ENCODE measurements around the gene PRAC2.

GRCh38 chr17:48724251-48725003, 1.4 kb downstream of the PRAC2 start:
- no peak for TF ChIP-seq ARNTL (CRISPR knock-in tag; IDR thresholded peaks at IDR 0.05; ENCODE audit: borderline replicate concordance, low read depth)
- TF ChIP-seq, protein P1, sequence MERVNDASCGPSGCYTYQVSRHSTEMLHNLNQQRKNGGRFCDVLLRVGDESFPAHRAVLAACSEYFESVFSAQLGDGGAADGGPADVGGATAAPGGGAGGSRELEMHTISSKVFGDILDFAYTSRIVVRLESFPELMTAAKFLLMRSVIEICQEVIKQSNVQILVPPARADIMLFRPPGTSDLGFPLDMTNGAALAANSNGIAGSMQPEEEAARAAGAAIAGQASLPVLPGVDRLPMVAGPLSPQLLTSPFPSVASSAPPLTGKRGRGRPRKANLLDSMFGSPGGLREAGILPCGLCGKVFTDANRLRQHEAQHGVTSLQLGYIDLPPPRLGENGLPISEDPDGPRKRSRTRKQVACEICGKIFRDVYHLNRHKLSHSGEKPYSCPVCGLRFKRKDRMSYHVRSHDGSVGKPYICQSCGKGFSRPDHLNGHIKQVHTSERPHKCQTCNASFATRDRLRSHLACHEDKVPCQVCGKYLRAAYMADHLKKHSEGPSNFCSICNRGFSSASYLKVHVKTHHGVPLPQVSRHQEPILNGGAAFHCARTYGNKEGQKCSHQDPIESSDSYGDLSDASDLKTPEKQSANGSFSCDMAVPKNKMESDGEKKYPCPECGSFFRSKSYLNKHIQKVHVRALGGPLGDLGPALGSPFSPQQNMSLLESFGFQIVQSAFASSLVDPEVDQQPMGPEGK (CRISPR knock-in tag; IDR thresholded peaks at IDR 0.05; ENCODE audit: borderline replicate concordance), result no peak
- no peak for TF ChIP-seq TSHZ2 (CRISPR knock-in tag; IDR thresholded peaks at IDR 0.05)
- no peak for TF ChIP-seq ZFP30 (CRISPR knock-in tag; IDR thresholded peaks at IDR 0.05)
- no peak for TF ChIP-seq ZC3H10 (CRISPR knock-in tag; IDR thresholded peaks at IDR 0.05)
